NB4 (cell line): ENCODE results near the gene PODN.

ENCODE experiments used
- CTCF ChIP-seq: IDR thresholded peaks from one replicate; pipeline ENCODE4 v1.5.1; 2012; ENCODE audit warnings: low read depth, low read length
- POLR2A ChIP-seq: IDR thresholded peaks from 2 replicates; pipeline ENCODE4 v1.6.1; 2011; ENCODE audit warnings: mild to moderate bottlenecking; ENCODE audit not compliant: insufficient read length; ENCODE audit errors: extremely low read depth

GRCh38 chr1:53071915-53072314 lies 9.9 kb downstream of the PODN start:
- no peak for TF ChIP-seq CTCF
- TF ChIP-seq POLR2A, result no peak
